ENCODE results near the gene ICAM5. TPM values are rescaled to one million over a fixed set of nuclear protein-coding genes. Genes with fewer than 3 reads are reported as not detected.

Gene ICAM5
- total RNA-seq, 1 donor from 2014 or later: 0.82 TPM

- intact Hi-C loops (cut with micrococcal nuclease): loop anchor here (2.0 kb wide), 1 partner anchor 41 kb away; the partner anchor contains the start of gene RAVER1
These were observed 1.9 kb downstream of the ICAM5 start for GRCh38 chr19:10291554-10292205.

GRCh38 chr19:10292206-10292788, 2.5 kb downstream of the ICAM5 start:
- intact Hi-C loops (cut with micrococcal nuclease): loop anchor here (2.0 kb wide), 1 partner anchor 41 kb away; the partner anchor contains the start of gene RAVER1

- intact Hi-C loops (cut with micrococcal nuclease): loop anchor here (2.0 kb wide), 1 partner anchor 40 kb away; the partner anchor contains the start of gene RAVER1
These were observed 3.3 kb downstream of the ICAM5 start for GRCh38 chr19:10292789-10293636.

- intact Hi-C loops (cut with micrococcal nuclease): loop anchor here (2.0 kb wide), 1 partner anchor 39 kb away; the partner anchor contains the start of gene RAVER1
These were observed 4.0 kb downstream of the ICAM5 start for GRCh38 chr19:10293637-10294367.

GRCh38 chr19:10294368-10294697, 4.6 kb downstream of the ICAM5 start:
- intact Hi-C loops (cut with micrococcal nuclease): no loop called here

- intact Hi-C loops (cut with micrococcal nuclease): no loop called here
These were observed 5.6 kb downstream of the ICAM5 start for GRCh38 chr19:10295305-10295846.

- intact Hi-C loops (cut with micrococcal nuclease): no loop called here
These were observed 6.3 kb downstream of the ICAM5 start for GRCh38 chr19:10295847-10296591.

GRCh38 chr19:10299545-10300458, 10.1 kb downstream of the ICAM5 start:
- intact Hi-C loops (cut with micrococcal nuclease): no loop called here

GRCh38 chr19:10305139-10305806, 15.5 kb downstream of the ICAM5 start:
- intact Hi-C loops (cut with micrococcal nuclease): no loop called here

GRCh38 chr19:10306327-10306726, 16.6 kb downstream of the ICAM5 start:
- intact Hi-C loops (cut with micrococcal nuclease): no loop called here

- intact Hi-C loops (cut with micrococcal nuclease): no loop called here
These were observed 19.7 kb downstream of the ICAM5 start, which contains the start of gene ZGLP1 for GRCh38 chr19:10309423-10309822. TSS of gene ZGLP1 (minus strand) at chr19:10309815.

GRCh38 chr19:10315335-10316214, 25.8 kb downstream of the ICAM5 start, which contains the start of gene FDX2:
TSS of gene FDX2 (minus strand) at chr19:10316015. CDS start at chr19:10315996, 19 bp downstream.
- intact Hi-C loops (cut with micrococcal nuclease): loop anchor here (1.0 kb wide), 1 partner anchor 18 kb away; the partner anchor contains the start of gene RAVER1

- intact Hi-C loops (cut with micrococcal nuclease): loop anchor here (1.0 kb wide), 1 partner anchor 17 kb away; the partner anchor contains the start of gene RAVER1
These were observed 26.7 kb downstream of the ICAM5 start for GRCh38 chr19:10316229-10317044.

GRCh38 chr19:10317045-10317856, 27.5 kb downstream of the ICAM5 start:
- intact Hi-C loops (cut with micrococcal nuclease): no loop called here

GRCh38 chr19:10317857-10318462, 28.2 kb downstream of the ICAM5 start:
- intact Hi-C loops (cut with micrococcal nuclease): no loop called here
